Fibroblast of lung (primary cell): ENCODE measurements around the gene IMMP1L. TPM values are rescaled to one million over a fixed set of nuclear protein-coding genes. Genes with fewer than 3 reads are reported as not detected.

Experiments
- DNase-seq, 2 donors: peaks; one replicate each; pipeline versions ENCODE4 v3.0.0 to v3.0.0-alpha.2; 2010; ENCODE audit warnings: low read depth in 2 of 2
- H2AFZ ChIP-seq: 2 replicates; pipeline ENCODE4 v1.5.1; 2012; ENCODE audit warnings: low read length, control low read depth, inconsistent platforms
- H3K27ac ChIP-seq: 2 replicates; pipeline ENCODE4 v1.5.1; 2011; ENCODE audit warnings: low read length, control low read depth; ENCODE audit not compliant: insufficient read depth
- H3K27me3 ChIP-seq: 2 replicates; pipeline ENCODE4 v1.5.1; 2011; ENCODE audit warnings: mild to moderate bottlenecking, low read length; ENCODE audit not compliant: control insufficient read depth, insufficient read depth
- H3K36me3 ChIP-seq: 2 replicates; pipeline ENCODE4 v1.5.1; 2011; ENCODE audit warnings: low read length; ENCODE audit not compliant: control insufficient read depth, insufficient read depth
- H3K4me1 ChIP-seq: 2 replicates; pipeline ENCODE4 v1.5.1; 2011; ENCODE audit warnings: low read length; ENCODE audit not compliant: control insufficient read depth, insufficient read depth; ENCODE audit errors: extremely low read depth
- H3K4me2 ChIP-seq: 2 replicates; pipeline ENCODE4 v1.5.1; 2011; ENCODE audit warnings: low read length, control low read depth; ENCODE audit not compliant: insufficient read depth; ENCODE audit errors: extremely low read depth
- H3K4me3 ChIP-seq, 4 experiments: fragments of 200-600 bp in 1 of 4; sonication (generic) in 1 of 4; replicated peaks in 1 of 4; 2 replicates each; pipeline ENCODE4 v1.5.1; 2011 to 2016; ENCODE audit warnings: low read length in 4 of 4, low read depth in 3 of 4, mild to moderate bottlenecking in 3 of 4, control low read depth in 2 of 4, inconsistent platforms in 1 of 4, mixed read lengths in 1 of 4; ENCODE audit not compliant: insufficient read depth in 1 of 4; ENCODE audit errors: control extremely low read depth in 1 of 4
- H3K79me2 ChIP-seq: 2 replicates; pipeline ENCODE4 v1.5.1; 2012; ENCODE audit warnings: mild to moderate bottlenecking, low read length, inconsistent platforms; ENCODE audit not compliant: control insufficient read depth, insufficient read depth
- H3K9ac ChIP-seq: 2 replicates; pipeline ENCODE4 v1.5.1; 2011; ENCODE audit warnings: mild to moderate bottlenecking, low read length, control low read depth; ENCODE audit not compliant: insufficient read depth
- H3K9me3 ChIP-seq: 2 replicates; pipeline ENCODE4 v1.5.1; 2012; ENCODE audit warnings: low read depth, low read length; ENCODE audit not compliant: control insufficient read depth, insufficient read depth
- H4K20me1 ChIP-seq: 2 replicates; pipeline ENCODE4 v1.5.1; 2011; ENCODE audit warnings: low read length; ENCODE audit not compliant: control insufficient read depth, insufficient read depth; ENCODE audit errors: extremely low read depth
- CTCF ChIP-seq, 2 donors: IDR thresholded peaks in 1 of 2; conservative IDR thresholded peaks in 1 of 2; 1 replicate in 1 of 2; 2 replicates in 1 of 2; pipeline ENCODE4 v1.5.1; 2011 to 2012; ENCODE audit warnings: low read length in 2 of 2, control low read depth in 1 of 2, inconsistent platforms in 1 of 2, low read depth in 1 of 2, mild to moderate bottlenecking in 1 of 2
- EZH2 ChIP-seq: IDR thresholded peaks from 2 replicates; pipeline ENCODE4 v1.5.1; 2012; ENCODE audit warnings: low read length, control low read depth, mild to moderate bottlenecking; ENCODE audit errors: missing control alignments
- polyA plus RNA-seq, 2 donors: library from polyadenylated mRNA; depleted of rRNA in 1 of 2; stranded (reverse) in 1 of 2; unstranded in 1 of 2; fragments of >200 nt; gene quantifications; 2 replicates each; pipeline ENCODE4 v1.2.1, GENCODE V29; 2011 to 2012; ENCODE audit warnings: missing spikeins in 1 of 2
- total RNA-seq: library from RNA; depleted of rRNA; stranded (reverse); fragments of >200 nt; gene quantifications from 2 replicates; pipeline ENCODE4 v1.2.1, GENCODE V29; 2014

Gene IMMP1L
- total and polyA plus RNA-seq, 2 donors (not counting 1 experiment from before 2014, with no cell fraction given): 10.2 to 22.2 TPM

DNA sequence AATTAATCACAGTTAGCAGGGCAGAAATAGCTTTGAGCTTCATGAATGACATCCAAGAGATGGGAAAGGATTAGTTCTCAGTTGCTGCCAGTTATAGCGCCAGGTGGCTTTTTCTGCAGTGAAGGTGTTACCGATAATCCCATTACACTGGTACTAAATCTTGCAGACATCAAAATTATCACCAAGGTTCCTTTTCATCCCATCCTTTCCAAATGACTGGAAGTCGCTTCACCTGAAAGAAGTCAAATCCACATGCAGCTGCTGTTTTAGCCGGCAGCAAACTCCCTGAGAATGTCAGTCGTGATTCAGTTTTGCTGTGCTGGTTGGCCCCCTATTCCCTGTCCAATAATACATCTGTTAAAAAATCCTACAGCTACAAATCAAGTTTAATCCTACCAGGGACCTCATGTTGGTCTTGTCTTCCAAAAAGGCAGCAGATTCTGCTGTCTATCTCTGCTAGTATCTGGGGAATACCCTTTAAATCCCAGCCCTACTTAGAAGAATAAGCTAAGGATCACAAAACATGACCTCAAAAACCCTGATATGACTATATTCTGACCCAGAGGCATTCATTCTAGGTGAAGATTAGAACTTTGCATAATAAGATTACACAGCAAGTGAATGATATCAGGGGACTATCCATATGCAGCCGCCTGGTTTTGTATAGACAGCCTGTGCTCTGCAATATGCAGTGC lies 31.7 kb downstream of the IMMP1L start:
- Histone ChIP-seq H3K27me3 (no peaks in the 10 kb centered on the region), H3K4me2 (no peak overlapping the region), H3K79me2 (no peaks in the 10 kb centered on the region), H4K20me1 (no peaks in the 10 kb centered on the region), H2AFZ (no peak overlapping the region), H3K4me1 (no peaks in the 10 kb centered on the region), H3K4me3 (no peak overlapping the region), H3K9ac (no peak overlapping the region), H3K27ac (no peak overlapping the region), H3K9me3 (no peaks in the 10 kb centered on the region), H3K36me3 (no peaks in the 10 kb centered on the region)
- DNase-seq: no peak
- no peak for TF ChIP-seq EZH2
- TF ChIP-seq CTCF (conservative IDR thresholded peaks at IDR 0.05 in 1 of 2, IDR thresholded peaks at IDR 0.05 in 1 of 2; ENCODE audit: low read depth in 1 of 2, low read length in 2 of 2): no peak

DNA sequence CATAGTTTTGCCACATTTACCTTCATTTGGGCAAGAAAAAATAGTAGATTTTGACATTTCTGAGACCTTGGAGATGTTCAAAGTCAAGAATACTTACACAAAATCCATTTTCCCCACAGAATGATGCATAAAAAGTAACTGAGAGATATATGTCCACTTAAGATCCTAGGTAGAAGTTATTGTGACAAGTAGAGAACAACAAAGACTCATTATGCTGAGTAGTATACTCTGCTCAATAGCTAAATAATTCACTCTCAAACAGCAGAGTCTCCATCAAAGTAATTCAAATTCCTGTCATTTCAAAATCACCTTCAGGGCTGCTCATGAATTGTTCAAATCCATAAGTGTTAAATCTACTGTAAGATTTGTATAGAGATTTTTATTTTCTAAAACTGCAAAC lies 35.3 kb downstream of the IMMP1L start:
- no peak for TF ChIP-seq CTCF (conservative IDR thresholded peaks at IDR 0.05 in 1 of 2, IDR thresholded peaks at IDR 0.05 in 1 of 2; ENCODE audit: low read depth in 1 of 2, low read length in 2 of 2)
- no peaks in the 10 kb centered on the region for H3K36me3 ChIP-seq
- no peaks in the 10 kb centered on the region for H3K9me3 ChIP-seq
- H3K4me3 ChIP-seq: no peak overlapping the region
- H3K4me2 ChIP-seq: no peak overlapping the region
- H3K4me1 ChIP-seq: no peaks in the 10 kb centered on the region
- H3K27ac ChIP-seq: no peak overlapping the region
- H3K9ac ChIP-seq: no peak overlapping the region
- no peak for DNase-seq
- H3K27me3 ChIP-seq: no peaks in the 10 kb centered on the region
- H4K20me1 ChIP-seq: no peaks in the 10 kb centered on the region
- H3K79me2 ChIP-seq: no peaks in the 10 kb centered on the region
- no peak overlapping the region for H2AFZ ChIP-seq

GRCh38 chr11:31464436-31464835 lies 45.0 kb downstream of the IMMP1L start:
- Histone ChIP-seq H3K4me1 (no peaks in the 10 kb centered on the region), H3K27me3 (no peaks in the 10 kb centered on the region), H2AFZ (no peak overlapping the region), H3K4me3 (no peak overlapping the region), H3K79me2 (no peaks in the 10 kb centered on the region), H3K36me3 (no peaks in the 10 kb centered on the region), H4K20me1 (no peaks in the 10 kb centered on the region), H3K27ac (no peak overlapping the region), H3K4me2 (no peak overlapping the region), H3K9me3 (no peaks in the 10 kb centered on the region), H3K9ac (no peak overlapping the region)
- DNase-seq: no peak
- TF ChIP-seq CTCF (conservative IDR thresholded peaks at IDR 0.05 in 1 of 2, IDR thresholded peaks at IDR 0.05 in 1 of 2; ENCODE audit: low read depth in 1 of 2, low read length in 2 of 2): no peak
- no peak for TF ChIP-seq EZH2
